Raji (cell line): Measurements from ENCODE around the gene HEXIM1.

Experiments
- POLR2A ChIP-seq: IDR thresholded peaks from 2 replicates; pipeline ENCODE4 v1.6.1; 2011; ENCODE audit warnings: low read depth, low read length, control low read depth; ENCODE audit not compliant: insufficient read depth

The HEXIM1 gene

GRCh38 chr17:45108595-45109521 is 39.4 kb upstream of the HEXIM1 start:
- TF ChIP-seq POLR2A: no peak

- TF ChIP-seq POLR2A: no peak
Observed at GRCh38 chr17:45110676-45111611, 37.3 kb upstream of the HEXIM1 start.

DNA sequence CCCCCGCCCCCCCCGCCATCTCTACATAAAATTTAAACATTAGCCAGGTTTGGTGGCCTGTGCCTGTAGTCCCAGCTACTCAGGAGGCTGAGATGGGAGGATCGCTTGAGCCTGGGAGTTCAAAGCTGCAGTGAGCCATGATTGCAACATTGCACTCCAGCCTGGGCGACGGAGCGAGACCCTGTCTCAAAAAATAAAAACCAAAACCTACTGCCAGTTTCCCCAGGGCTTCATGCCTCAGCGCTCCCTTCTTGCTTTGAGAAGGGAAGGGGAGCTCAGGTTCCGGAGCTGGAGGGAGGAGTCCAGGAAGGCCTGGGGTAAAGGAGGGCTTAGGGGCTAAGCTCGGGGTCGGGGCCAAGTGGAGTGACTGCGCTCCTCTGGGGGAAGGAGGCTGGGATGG is 36.4 kb upstream of the HEXIM1 start:
- no peak for TF ChIP-seq POLR2A

DNA sequence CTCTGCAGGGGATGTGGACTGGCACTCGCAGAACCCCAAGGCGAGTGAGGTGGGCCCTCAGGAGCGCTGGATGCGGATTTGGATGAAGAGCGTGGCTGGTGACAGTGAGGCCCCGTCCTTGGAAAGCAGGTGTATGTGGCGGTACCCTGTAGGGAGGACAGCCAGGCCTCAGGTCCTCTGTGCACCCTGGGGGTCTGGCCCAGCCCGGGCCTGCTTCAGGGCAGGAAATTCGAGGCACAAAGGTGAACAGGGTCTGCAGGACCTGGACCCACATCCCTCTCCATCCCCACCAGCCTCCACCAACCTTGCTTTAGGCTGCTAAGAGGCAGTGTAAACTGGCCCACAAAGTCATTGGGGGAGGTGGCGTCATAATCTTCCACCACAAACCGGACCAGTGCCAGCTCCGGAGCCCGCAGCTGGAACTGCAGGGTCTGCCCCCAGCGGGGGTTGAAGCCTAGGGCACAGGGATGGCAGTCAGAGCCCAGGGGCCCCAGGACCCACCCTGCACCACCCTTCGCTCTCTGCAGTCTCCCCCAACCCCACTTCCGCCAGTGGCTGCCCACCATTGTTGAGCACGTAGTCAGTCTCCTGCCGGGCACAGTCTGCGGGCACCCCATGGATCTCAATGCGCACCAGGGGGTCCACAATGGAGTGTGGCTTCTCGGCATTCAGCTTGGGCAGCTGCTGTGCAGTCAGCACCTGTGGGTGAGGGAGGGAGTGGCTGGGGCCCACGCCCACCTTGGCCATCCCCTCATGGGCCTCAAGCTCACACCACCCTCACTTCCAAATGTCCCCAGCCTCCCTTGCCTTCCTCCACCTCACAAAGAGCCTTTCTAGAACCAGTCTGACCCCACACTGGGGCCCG is 35.5 kb upstream of the HEXIM1 start:
- no peak for TF ChIP-seq POLR2A

- TF ChIP-seq POLR2A: no peak
Observed at GRCh38 chr17:45113424-45113754, 34.9 kb upstream of the HEXIM1 start.

DNA sequence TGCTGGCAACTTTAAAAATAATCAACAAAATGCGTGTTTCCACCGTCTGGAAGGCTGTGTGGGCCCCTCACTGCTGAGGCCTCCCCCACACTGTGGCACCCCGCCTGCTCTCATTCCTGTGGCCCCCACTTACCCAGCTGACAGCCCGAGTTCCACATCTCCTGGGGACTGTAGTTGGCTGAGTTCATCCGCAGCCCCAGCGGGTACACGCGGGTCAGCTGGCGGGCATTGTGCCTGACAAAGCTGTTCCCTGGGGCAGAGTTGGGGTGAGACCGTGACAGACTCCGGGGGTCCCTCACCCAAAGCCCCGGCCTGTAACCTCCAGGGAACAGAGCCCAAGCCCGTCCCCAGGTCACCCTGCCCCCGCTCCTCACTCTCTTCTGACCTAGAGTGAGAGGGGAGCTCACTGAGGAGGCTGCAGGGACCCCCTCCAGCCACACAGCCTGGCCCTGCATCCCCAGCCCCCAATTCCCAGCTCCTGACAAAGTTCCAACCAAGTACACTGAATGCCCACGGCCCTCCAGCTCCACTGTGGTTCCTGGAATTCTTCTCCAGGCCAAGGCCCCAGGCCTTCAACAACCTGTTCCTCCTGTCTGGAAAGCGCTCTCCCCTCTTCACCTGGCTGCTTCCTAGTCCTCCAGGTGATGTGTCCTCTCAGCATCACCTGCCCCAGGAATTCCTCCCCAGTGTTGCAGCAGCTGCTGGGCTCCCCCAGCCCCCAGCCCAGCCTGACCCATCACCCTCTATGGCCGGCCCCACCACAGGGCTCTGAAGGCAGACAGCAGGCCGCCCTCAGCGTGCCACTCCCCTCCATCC is 34.0 kb upstream of the HEXIM1 start:
- no peak for TF ChIP-seq POLR2A

- TF ChIP-seq POLR2A: no peak
Observed at GRCh38 chr17:45115015-45115625, 33.2 kb upstream of the HEXIM1 start.

DNA sequence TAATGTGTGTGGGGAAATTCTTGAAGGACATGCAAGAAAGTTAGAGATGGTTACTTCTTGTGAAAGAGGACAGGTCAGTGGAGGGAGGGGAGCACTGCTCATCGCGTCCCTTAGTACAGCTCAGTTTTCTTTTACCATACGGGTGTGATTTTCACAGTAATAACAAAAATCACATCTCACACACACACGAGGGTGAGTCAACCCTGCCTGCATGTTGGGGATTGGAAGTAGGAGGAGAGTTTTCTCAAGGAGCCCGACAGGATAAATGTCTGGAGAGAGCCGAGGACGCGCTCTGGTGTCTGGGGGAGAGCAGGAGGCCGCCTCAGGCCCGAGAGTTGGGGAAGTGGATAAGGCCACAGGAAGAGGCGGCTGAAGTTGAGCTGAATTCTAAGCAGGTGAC is 32.4 kb upstream of the HEXIM1 start:
- TF ChIP-seq POLR2A: no peak

DNA sequence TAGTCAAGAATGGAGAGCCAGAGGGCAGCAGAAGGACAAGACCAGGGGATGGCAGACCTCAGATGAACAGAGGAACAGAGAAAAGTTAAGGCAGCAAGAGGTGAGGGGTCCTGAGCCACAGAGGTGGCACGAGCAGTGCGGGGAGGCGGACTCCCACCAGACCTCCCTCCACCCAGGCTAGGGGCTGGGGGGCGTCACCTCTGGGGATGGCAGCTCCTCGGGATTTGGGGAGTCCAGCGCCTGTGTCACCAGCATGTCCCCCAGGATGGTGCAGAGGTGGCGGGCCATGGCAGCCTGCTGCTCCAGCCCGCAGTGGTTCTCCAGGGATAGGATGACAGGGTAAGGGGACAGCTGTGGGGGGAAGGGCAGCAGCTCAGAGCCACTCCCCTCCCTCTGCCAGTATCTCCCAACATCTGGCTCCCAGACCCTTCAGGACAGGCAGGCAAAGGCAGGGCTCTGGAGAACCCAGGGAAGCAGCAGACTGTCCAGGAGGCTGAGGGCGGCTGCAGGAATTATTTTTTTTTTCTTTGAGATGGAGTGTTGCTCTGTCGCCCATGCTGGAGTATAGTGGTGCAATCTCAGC is 31.8 kb upstream of the HEXIM1 start:
- TF ChIP-seq POLR2A: no peak

- no peak for TF ChIP-seq POLR2A
Observed at GRCh38 chr17:45117334-45117733, 30.9 kb upstream of the HEXIM1 start.

- TF ChIP-seq POLR2A: no peak
Observed at GRCh38 chr17:45117848-45118646, 30.2 kb upstream of the HEXIM1 start.

GRCh38 chr17:45118691-45119090 is 29.6 kb upstream of the HEXIM1 start:
- no peak for TF ChIP-seq POLR2A

- no peak for TF ChIP-seq POLR2A
Observed at GRCh38 chr17:45119964-45120363, 28.3 kb upstream of the HEXIM1 start.
